DND-41 (cell line): ENCODE measurements around the gene IL1RAPL2.

Experiments used
- ATAC-seq: fragments of 200-7000 bp; cut with Tn5 transposase; 3 replicates; pipeline ENCODE4 v1.9.1; 2021; ENCODE audit warnings: low read depth; ENCODE audit not compliant: insufficient read depth
- DNase-seq: peaks from one replicate; pipeline ENCODE4 v3.0.0-alpha.2; 2020
- H2AFZ ChIP-seq: 2 replicates; pipeline ENCODE4 v1.6.0; 2012; ENCODE audit warnings: low read depth, low read length
- H3K27ac ChIP-seq: 2 replicates; pipeline ENCODE4 v1.5.1; 2012; ENCODE audit warnings: low read length, inconsistent platforms
- H3K27me3 ChIP-seq: fragments of 200-600 bp; sonication (generic); 2 replicates; pipeline ENCODE4 v1.6.0; 2012; ENCODE audit warnings: low read length, mild to moderate bottlenecking, inconsistent platforms; ENCODE audit not compliant: insufficient read depth, poor library complexity
- H3K36me3 ChIP-seq: 2 replicates; pipeline ENCODE4 v1.5.1; 2012; ENCODE audit warnings: low read length, inconsistent platforms; ENCODE audit not compliant: insufficient read depth
- H3K4me1 ChIP-seq: 2 replicates; pipeline ENCODE4 v1.5.1; 2012; ENCODE audit warnings: mild to moderate bottlenecking, low read length; ENCODE audit not compliant: insufficient read depth
- H3K4me2 ChIP-seq: 2 replicates; pipeline ENCODE4 v1.6.0; 2012; ENCODE audit warnings: mild to moderate bottlenecking, moderate library complexity, low read length, inconsistent platforms; ENCODE audit not compliant: insufficient read depth
- H3K4me3 ChIP-seq, 2 experiments: fragments of 200-600 bp in 1 of 2; shearing (Covaris generic) in 1 of 2; 2 replicates each; pipeline ENCODE4 v1.5.1; 2012 to 2016; ENCODE audit warnings: inconsistent platforms in 2 of 2, low read length in 2 of 2, mild to moderate bottlenecking in 2 of 2, low read depth in 1 of 2, moderate library complexity in 1 of 2
- H3K79me2 ChIP-seq: 2 replicates; pipeline ENCODE4 v1.6.0; 2012; ENCODE audit warnings: low read length, inconsistent platforms; ENCODE audit not compliant: insufficient read depth
- H3K9ac ChIP-seq: 2 replicates; pipeline ENCODE4 v1.6.0; 2012; ENCODE audit warnings: low read depth, mild to moderate bottlenecking, inconsistent platforms, low read length, moderate library complexity
- H3K9me3 ChIP-seq: 2 replicates; pipeline ENCODE4 v1.5.1; 2012; ENCODE audit warnings: low read length, moderate library complexity, mild to moderate bottlenecking, inconsistent platforms; ENCODE audit not compliant: insufficient read depth, severe bottlenecking
- H4K20me1 ChIP-seq: 2 replicates; pipeline ENCODE4 v1.6.0; 2012; ENCODE audit warnings: low read length; ENCODE audit not compliant: insufficient read depth
- EZH2 ChIP-seq: IDR thresholded peaks from 3 replicates; pipeline ENCODE4 v1.6.1; 2012; ENCODE audit warnings: borderline replicate concordance, low read depth, mild to moderate bottlenecking, moderate library complexity, low read length, inconsistent platforms; ENCODE audit not compliant: severe bottlenecking
- TF ChIP-seq, protein P1 (sequence below): IDR thresholded peaks from 2 replicates; pipeline ENCODE4 v1.5.1; 2012; ENCODE audit warnings: borderline replicate concordance, low read length, moderate library complexity, mild to moderate bottlenecking; ENCODE audit not compliant: poor library complexity, severe bottlenecking; ENCODE audit errors: extremely low read depth

IL1RAPL2 gene

GRCh38 chrX:104565791-104566680 lies at the start of gene IL1RAPL2:
Gene IL1RAPL2, plus strand, starts transcription at chrX:104566199.
- Histone ChIP-seq H3K79me2 (no peaks in the 10 kb centered on the region), H3K4me3 (no peak within 1 kb of the TSS), H3K9ac (no peak within 1 kb of the TSS), H2AFZ (no peak within 1 kb of the TSS), H3K4me2 (no peak within 1 kb of the TSS), H4K20me1 (no peaks in the 10 kb centered on the region), H3K27me3 (no peaks in the 10 kb centered on the region), H3K36me3 (no peaks in the 10 kb centered on the region), H3K9me3 (no peaks in the 10 kb centered on the region), H3K4me1 (no peaks in the 10 kb centered on the region), H3K27ac (no peak within 1 kb of the TSS)
- DNase-seq, result no peak
- no peak for ATAC-seq
- TF ChIP-seq, protein P1, sequence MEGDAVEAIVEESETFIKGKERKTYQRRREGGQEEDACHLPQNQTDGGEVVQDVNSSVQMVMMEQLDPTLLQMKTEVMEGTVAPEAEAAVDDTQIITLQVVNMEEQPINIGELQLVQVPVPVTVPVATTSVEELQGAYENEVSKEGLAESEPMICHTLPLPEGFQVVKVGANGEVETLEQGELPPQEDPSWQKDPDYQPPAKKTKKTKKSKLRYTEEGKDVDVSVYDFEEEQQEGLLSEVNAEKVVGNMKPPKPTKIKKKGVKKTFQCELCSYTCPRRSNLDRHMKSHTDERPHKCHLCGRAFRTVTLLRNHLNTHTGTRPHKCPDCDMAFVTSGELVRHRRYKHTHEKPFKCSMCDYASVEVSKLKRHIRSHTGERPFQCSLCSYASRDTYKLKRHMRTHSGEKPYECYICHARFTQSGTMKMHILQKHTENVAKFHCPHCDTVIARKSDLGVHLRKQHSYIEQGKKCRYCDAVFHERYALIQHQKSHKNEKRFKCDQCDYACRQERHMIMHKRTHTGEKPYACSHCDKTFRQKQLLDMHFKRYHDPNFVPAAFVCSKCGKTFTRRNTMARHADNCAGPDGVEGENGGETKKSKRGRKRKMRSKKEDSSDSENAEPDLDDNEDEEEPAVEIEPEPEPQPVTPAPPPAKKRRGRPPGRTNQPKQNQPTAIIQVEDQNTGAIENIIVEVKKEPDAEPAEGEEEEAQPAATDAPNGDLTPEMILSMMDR, result no peak
- no peak for TF ChIP-seq EZH2

- Histone ChIP-seq H3K4me1 (no peaks in the 10 kb centered on the region), H3K4me2 (no peak overlapping the region), H3K79me2 (no peaks in the 10 kb centered on the region), H3K4me3 (no peak overlapping the region), H3K9ac (no peak overlapping the region), H3K27me3 (no peaks in the 10 kb centered on the region), H3K36me3 (no peaks in the 10 kb centered on the region), H3K27ac (no peak overlapping the region), H3K9me3 (no peaks in the 10 kb centered on the region), H4K20me1 (no peaks in the 10 kb centered on the region), H2AFZ (no peak overlapping the region)
- TF ChIP-seq EZH2, result no peak
- TF ChIP-seq, protein P1, result no peak
- no peak for ATAC-seq
- no peak for DNase-seq
These were observed 43.6 kb upstream of the IL1RAPL2 start for GRCh38 chrX:104522386-104522785.

DNA sequence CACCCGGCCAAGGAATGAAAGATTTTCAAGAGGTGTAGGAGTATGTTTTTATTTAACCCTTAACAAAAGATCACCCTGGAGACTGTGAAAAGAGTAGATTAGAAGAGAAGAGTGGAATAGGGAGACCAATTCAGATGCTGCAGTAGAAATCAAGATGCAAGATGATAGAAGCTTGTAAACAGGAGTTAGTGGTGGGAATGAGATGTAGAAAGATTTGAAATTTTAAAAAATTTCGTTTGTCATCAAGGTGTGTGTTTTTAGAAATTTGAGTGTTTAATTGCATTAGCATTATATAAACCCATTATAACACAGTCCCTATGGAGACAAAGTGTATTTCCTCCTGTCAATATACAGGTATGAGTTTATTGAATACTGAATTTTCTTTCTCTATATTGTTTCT lies 42.1 kb upstream of the IL1RAPL2 start:
- no peaks in the 10 kb centered on the region for H3K9me3 ChIP-seq
- no peak for TF ChIP-seq EZH2
- TF ChIP-seq, protein P1, result no peak

More for the DNA sequence above, 42.1 kb upstream of the IL1RAPL2 start:
- Histone ChIP-seq H3K4me1 (no peaks in the 10 kb centered on the region), H3K27me3 (no peaks in the 10 kb centered on the region), H3K9ac (no peak overlapping the region), H3K27ac (no peak overlapping the region), H3K79me2 (no peaks in the 10 kb centered on the region), H4K20me1 (no peaks in the 10 kb centered on the region), H3K4me2 (no peak overlapping the region), H3K36me3 (no peaks in the 10 kb centered on the region), H3K4me3 (no peak overlapping the region), H2AFZ (no peak overlapping the region)
- ATAC-seq, result no peak
- no peak for DNase-seq
